Measurements from ENCODE around the gene CHST8.

CHST8 gene

DNA sequence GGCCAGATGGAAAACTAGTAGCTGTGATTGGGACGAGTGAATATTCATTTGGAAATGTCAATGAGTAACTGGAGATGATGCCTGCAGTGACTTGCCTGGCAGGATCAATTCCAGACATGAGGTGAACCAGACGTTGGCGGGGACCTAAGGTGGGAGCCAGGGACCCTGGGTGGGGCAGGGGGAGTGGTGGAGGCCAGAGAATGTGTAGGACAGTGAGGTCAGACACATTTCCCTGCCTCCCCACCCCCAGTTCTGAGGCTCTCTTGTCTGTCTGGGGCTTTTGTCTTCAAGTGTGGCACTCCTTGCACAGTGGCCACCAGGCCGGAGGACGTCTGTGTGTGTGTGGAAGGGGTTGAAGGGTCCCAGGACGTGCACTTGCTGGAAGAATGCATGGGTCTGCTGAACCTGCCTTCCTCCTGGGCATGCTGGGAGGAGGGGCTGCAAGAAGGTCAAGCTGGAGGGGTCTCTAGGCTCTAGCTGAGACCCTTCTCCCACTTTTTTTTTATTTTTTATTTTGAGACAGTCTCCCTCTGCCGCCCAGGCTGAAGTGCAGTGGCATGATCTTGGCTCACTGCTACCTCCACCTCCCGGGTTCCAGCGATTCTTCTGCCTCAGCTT lies 51.6 kb downstream of the CHST8 start:
- DNase-seq (ENCODE audit: low read depth, low spot score): no peak

DNA sequence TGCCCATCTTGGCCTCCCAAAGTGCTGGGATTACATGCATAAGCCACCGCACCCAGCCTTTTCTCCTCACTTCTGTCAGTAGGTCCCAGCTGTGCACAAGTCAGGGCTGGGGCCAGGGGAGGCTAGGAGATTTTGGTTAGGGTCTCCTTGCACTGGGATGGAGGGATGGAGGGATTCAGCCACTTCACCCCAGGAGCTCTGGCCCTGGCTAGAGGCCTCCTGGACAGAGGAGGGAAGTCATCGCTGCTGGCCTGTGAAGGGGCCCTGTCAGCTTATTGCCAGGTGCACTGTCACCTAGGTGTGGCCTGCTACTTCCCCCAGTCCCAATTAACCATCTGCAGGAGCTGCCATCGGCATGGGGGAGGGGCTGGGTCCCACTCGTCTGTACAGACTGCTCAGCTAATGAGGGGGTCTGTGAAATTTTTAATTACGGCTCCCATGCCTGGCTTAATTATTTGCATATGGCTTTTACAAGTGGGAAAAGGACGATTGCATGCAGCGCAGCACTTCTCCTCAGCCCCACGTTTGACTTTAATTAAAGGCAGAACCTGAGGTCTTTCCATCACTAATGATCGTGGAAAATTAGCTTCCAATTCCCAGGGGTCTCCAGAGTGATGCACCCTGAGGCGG lies 52.4 kb downstream of the CHST8 start:
- no peak for DNase-seq (ENCODE audit: low read depth, low spot score)

DNA sequence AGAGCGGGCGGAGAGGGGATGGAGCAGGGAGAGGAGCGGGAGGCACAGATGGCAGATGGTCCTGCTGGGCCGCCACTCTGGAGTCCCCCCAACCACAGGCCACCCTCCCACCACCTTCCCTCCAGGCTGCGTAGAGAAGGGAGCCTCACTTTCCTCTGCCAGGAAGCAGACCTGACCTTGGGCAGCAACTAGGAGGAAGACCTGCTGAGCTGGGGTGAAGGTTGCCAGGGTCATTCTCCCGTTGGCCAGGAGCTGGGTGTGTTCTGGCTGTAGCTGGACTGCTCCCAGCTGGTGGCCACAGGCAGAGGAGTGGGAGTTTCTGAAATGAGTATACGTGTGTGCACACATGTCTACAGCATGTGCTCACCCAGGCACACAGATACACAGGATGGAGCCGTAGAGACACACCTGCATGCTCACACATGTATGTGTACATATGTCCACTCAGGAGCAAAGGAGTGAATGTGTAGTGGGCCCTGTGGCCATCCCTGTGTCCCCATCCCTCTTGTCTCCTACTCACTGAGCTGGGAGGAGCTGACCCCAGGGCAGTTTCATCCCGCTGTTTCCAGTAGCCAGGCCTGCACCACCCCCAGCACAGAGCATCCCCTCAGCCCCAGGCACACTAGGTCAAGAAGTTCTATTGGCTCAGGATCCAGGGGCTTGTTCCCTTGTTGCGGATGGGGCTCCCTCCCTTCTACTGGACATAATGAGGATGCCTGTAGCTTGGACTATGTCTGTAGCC lies 53.0 kb downstream of the CHST8 start:
- DNase-seq (ENCODE audit: low read depth, low spot score): no peak

DNA sequence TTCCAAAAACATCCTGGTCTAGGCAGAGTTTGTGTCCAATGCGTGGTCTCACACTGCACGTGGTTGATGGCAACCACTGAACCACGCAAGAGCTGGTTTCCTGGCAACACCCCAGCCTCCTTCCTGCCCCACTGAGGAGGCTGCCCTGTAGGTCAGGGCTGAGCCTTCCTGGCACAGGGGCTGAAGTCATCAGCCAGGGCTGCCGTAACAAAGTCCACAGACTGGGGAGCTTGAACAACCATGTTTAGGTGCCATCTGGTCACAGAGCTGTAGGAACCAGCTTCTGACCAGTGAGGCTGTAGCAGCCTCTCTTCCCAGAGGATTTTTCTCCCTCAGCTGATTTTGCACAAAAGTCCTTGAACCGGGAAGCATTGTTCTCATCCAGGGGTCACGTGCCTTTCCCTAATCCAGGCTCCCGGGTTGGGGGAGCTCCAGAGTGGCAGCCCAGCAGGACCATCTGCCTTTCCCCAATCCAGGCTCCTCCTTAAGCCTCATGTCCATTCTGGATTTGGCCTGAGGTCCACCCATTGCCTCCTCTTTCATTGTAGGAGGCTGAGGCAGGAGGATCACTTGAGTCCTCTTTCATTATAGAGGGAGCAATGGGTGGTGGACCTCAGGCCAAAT lies 53.9 kb downstream of the CHST8 start:
- DNase-seq (ENCODE audit: low read depth, low spot score): no peak

DNA sequence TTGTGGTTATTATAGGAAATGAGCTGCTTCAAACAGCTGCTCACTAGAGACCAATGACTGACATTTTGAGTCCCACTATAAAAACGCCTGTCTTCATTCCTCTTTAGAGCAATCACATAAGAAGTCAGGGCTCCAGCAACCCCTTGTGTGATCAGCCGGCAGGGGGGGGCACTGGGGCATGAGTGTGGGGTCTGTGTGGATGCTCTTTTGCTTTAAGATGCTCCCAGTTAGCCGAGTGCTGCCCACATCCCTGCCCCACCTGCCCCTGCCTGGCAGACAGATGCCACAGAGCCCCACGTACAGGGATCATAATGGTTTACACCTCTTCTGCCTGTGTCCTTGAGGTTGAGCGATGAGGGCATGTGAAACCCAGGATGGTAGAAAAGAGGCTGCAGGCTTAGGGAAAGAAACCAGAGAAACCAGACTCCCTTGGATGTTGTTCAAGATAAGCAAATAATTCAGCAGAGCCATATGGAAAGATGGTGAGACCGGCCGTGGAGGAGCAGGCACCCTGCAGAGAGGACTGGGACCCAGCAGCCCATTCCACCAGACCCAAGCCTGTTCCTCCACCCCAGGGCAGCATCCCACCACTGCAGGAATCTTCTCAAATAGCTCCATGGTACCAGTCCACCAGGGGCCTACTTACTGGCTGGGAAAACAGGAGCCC lies 55.4 kb downstream of the CHST8 start:
- DNase-seq (ENCODE audit: low read depth, low spot score): no peak

DNA sequence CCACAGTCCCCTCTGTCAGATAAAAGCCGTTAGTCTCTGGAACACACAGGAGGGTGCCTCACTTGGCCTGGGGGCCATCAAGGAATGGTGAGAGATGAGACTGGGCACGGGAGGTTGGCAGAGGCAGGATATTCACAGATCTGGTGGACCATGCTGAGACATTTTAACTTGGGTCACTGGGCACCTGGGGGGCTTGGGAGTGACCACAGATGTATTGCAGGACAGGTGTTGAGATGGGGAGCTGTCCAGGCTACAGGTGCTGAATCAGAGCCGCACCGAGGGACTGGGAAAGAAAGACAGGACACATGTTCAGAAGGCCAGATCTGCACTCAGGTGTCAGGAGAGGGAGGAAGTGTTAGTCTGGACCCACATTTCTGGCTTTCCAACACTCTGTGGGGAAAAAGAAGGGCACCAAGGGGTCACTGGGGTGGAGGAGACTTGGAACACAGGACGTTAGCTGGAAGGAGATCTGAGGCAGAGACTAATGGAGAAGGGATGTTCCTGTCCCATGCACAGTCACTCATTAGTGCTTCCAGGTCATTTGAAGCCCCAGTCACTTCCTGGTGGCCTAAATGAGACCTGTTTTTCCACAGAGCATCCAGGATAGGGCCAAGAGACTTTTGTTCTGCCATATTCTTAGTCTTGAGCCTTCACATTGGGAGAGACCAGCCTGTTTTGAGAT lies 56.1 kb downstream of the CHST8 start:
- no peak for DNase-seq (ENCODE audit: low read depth, low spot score)

DNA sequence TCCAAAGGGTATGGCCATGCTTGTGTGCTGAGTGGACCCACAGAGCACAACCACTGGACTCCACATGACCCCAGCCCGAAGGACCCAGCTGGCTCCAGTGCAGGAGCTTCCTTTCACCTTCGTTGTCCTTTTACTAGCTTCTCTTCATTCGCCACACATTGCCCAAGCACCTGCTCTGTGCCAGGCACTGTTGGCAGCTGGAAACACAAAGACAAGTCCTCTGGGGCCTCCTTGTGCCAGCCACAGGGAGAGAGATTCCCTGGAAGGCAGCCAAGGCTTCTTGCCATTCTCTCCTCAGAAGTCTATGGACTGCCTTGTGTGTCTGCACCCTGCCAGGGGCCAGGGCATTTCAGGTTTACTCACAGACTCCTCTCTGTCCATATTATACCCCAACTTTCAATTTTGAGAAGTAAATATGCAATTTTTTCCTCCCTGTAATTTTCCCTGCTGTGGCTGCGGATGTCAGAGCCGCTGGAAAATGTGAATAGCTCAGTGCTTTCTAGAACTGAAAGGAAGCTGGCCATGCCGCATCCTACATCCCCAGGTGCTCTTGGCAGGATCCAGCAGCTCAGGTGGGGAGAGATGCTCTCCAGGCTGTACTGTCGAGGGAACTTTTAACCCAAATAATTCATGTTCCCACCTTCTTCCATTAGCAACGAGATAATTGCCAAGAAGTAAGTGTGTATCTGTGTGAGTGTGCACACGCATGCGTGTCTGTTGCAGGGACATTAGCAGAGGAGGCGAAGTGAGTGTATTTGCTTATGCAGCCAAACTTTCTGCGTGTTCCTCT lies 57.2 kb downstream of the CHST8 start:
- DNase-seq (ENCODE audit: low read depth, low spot score): no peak

DNA sequence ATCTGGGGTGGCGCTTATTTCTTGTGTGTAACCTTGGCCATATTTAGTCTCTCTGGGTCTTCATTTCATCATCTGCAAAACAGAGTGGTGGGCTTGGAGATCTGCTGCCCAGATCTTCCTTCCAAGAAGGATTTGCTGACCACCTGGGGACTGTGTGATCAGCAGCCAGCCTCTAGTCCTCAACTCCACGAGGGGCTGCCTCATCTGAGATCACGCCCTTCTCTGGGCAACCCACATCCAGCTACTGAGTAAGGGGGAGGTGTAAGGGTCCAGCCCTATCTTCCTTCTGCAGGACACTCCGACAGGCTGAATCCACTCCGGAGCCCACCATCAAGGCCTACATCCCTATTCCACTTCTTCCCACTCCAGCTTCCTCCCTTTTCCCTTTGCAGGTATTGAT lies 57.9 kb downstream of the CHST8 start:
- DNase-seq (ENCODE audit: low read depth, low spot score): no peak

DNA sequence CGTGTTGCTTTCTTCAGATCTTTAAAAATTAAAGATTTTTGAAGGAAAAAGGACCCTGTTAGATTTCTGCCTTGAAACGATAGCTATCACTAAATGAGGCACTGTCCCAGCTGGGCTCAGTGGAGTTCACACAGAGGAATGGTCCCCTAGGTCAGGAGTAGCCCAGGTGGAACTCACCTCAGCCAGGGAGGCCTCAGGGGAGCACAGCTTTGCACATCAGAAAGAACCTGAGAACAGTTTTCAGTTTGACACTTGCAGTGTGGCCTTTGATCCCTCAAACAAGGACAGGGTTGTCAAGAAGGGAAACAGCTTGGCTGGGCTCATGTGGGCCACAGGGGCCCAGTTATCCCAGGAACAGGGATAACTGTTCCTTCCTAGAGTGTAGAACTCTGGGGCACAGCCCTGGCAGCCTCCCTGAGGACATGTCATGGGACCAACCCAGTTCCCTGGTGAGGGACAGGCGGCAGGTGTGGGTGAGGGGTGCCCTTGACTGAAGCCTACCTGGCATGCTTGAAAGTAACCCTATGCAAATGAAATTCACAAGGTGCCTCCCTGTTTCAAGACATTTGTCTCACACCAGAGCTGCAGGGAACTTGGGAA lies 59.4 kb downstream of the CHST8 start:
- DNase-seq (ENCODE audit: low read depth, low spot score): no peak

DNA sequence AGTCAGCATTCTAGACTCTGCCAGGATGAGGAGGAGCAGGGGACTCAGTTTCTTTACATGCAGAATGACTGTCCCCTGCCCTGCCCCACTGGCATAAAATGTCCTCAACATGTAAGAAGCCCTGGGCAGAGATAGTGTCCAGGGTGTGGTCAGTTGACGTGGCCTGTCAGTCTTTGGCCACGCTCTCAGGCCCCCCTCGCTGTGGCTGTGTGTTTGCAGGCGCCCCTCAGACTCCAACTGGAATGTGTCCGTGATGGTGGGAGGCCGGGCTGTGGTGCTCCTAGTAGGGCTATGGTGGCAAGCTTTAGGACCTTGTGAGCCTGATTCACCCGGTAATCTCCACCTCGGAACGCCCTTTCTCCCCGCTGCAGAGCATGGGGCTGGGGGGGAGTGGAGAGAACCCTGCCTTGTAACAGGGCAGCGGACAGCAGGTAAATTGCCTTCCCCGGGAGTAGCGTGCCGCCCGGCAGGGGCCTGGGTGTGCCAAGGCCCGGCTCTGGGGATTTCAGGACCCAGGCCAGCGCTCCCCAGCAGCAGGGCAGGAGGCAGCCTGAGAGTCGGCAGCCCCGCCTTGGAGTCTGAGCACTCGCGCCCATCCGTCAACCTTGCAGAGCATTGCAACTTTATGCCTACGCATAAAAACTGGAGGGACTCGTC lies 62.3 kb downstream of the CHST8 start:
- DNase-seq (ENCODE audit: low read depth, low spot score): no peak

DNA sequence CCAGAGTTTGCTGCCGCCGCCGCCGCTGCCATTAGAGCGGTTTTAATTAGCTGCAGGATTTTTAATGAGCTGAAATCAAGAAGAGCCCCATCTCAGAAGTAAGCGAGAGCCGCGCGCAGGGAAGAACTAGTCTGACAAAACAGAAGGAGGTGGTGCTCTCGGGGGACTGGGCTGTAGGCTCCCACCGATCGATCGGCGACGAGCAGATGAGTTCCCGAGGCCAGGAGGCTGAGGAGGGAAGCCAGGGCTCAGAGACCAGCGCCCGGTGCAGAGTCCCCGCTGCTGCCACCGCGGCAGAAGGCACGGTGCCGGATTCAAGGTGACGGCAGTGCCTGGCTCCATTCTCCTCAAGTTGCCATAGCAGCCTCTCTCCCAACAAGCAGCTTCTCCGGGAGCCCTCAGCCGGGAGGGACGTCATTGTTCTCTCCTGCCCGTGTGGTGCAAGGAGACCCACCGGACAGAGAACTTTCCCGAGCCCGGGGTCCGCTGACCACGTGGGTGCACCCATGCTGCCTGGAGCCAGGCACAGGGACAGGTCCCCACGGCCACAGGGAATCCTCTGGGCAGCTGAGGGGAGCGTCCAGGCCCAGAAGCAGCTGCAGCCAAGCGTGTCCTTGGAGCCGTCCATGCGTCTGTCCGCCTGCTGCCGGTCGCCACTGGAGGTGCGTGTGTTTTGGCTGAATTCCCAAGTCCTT lies 62.9 kb downstream of the CHST8 start:
- no peak for DNase-seq (ENCODE audit: low read depth, low spot score)

DNA sequence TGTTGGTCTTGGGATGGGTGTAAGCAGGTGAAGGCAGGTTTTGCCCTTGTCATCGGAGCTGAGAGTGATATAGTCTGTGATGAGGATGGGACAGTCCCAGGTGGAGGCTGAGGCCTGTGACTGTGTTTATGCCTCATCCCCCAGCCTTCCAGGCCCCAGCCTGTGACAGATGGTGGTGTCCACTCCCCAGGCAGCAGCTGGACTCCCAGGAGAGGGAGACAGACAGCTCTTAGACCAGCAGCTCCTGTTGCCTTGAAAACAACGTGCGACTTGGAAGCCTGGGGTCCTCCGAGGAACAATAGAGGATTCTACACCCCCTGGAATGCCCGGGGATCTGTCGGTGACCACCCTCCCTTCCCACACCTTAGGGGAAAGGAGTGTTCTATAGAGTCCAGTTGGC lies 63.8 kb downstream of the CHST8 start:
- no peak for DNase-seq (ENCODE audit: low read depth, low spot score)

DNA sequence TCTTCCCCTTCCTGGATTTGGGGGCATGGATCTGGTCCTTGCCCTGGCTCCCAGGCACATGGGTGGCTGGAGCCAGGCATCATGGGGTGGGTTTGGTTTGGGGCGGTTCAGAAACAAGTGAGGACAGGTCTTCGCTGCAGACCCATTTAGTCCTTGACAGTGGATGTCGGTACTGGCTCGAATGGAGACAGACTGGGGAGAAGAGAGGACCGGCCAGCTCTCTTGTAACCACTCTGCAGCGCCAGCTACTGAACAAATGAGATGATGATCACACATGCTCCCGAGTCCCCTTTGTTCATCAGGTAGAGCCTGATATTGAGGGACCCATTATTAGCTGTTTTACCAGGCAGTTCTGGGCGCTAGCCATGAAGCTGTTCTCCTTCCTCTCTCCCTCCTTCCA lies 64.5 kb downstream of the CHST8 start:
- no peak for DNase-seq (ENCODE audit: low read depth, low spot score)

DNA sequence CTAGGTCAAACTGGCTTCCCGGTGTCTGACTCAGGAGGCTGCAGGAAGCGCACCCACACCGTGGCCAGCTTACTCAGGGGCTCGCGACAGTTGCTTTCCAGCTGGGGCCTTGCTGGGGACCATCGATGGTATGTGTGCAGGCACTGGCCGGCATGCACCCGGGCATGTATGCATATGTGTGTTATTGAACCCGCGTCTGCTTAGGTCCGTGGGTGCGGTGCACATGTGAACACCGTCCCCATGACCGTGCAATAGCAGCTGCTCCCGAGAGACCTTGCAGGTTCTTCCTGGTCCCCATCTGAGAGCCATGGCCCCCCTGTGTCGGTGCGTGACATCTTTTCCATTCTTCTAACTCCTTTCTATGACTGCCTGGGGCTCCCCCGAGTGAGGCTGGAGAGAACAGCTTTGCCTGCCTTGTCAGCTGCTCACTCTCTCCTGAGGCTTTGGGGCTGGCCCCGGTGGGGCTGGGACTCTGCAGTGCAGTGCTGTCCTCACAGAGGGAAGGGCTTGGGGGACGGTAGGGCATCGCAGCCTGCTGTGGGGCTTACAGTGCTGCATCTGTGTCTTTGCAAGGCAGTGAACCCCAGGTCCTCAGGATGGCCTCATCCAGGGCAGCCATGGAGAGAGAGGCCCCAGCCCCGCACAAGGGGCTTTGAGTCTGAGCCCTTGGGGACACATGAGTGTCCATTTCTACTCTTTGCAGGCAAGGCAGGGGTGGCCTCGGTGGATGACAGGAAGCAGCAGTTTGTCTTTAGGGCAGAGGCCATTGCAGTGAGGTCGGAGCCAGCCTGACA lies 65.1 kb downstream of the CHST8 start:
- no peak for DNase-seq (ENCODE audit: low read depth, low spot score)

DNA sequence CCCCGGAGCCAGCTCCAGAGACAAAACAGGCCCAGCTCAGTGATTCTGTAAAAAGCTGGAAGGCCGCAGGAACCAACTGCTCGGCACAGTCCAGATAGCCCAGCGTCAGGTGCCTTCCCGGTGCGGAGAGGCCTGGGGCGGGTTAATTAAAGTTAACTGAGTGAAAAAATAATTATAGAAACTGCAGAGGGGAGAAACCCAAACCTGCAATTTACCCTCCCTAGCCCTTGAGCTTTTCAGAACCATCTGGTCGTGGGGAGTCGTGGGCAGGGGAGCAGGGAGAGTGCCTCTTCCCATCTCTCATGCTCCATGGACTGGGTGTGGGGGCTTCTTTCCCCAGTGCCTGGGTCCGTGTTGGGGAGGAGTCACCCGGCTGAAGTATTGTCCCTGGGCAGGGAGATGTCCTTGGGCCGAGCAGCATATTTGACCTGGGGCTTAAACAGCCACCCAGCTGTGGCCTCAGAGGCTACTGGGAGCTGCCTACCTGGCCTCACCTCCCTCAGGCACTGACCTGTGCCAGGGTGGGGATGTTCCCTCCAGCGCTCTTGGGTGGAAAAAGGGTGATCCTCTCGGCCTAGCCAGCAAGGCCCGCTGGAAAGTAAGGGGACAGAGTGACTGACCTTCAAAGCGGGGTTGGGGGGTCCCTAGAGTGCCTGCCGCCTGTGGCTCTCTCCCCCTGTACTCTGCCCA lies 65.9 kb downstream of the CHST8 start:
- DNase-seq (ENCODE audit: low read depth, low spot score): no peak

DNA sequence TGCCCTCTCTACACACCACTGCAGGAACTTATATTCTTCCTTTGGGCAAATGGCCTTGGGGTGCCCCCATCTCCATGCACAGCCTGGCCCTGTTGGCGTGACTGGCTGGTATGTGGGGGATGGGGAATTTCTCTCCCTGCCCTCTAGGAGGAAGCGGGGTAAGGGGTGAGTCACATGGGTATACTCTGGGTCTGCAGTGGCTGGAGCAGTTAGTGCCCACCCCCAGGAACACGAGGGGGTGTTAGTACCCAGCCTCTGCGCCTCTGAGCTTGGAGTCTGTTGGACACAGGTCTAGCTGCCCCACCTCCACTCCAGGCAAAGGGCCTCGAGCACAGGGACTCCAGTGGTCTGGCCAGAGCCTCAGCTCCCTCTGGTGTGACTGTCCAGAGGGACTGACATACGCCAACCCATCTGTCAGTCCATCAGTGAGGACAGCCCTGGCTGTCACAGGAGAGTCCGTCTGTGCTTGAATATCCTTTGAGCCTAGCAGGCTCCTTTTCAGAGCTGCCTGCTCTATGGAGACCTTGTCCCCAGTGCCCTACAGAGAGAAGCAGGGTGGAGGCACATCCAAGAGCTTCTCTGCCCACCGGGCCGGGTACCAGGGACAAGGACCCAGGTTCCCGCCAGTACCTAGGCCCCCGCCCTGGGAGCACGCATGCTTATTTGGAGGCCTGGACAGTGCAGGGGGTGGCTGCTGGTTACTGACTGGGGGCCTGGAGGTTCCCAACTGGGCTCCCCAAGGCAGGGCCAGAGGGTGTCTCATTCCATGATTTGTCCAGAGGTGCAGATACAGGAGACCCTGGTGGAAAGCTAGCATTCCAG lies 66.6 kb downstream of the CHST8 start:
- no peak for DNase-seq (ENCODE audit: low read depth, low spot score)
